K562 (cell line): ENCODE data around the gene LPIN1. TPM values are rescaled to one million over a fixed set of nuclear protein-coding genes. Genes with fewer than 3 reads are reported as not detected.
A peak's percentile ranks its signal among the peaks of the same experiment; 100 is the strongest.

Source experiments
- ATF3 ChIP-seq, 2 experiments: fragments of 450-650 bp in 1 of 2; sonication (generic) in 1 of 2; formaldehyde crosslinking in 1 of 2; IDR thresholded peaks in 1 of 2; conservative IDR thresholded peaks in 1 of 2; 2 replicates each; pipeline versions ENCODE4 v1.6.1 to v1.8.1; 2016 to 2023; ENCODE audit warnings: mild to moderate bottlenecking in 2 of 2, moderate library complexity in 2 of 2, inconsistent platforms in 1 of 2, missing genetic modification reagents in 1 of 2
- DPF2 ChIP-seq: fragments of 450-650 bp; IDR thresholded peaks from 2 replicates; pipeline ENCODE4 v1.6.1; 2016
- HEY1 ChIP-seq: fragments of 250-450 bp; sonication (Bioruptor Pico); IDR thresholded peaks from 2 replicates; pipeline ENCODE4 v1.5.0; 2020; ENCODE audit warnings: mild to moderate bottlenecking, moderate library complexity, borderline replicate concordance
- HMGN3 ChIP-seq: IDR thresholded peaks from 2 replicates; pipeline ENCODE4 v1.6.1; 2011; ENCODE audit warnings: borderline replicate concordance, low read depth, mild to moderate bottlenecking, mixed read lengths, low read length; ENCODE audit not compliant: insufficient read length; ENCODE audit errors: extremely low read depth
- MECOM ChIP-seq: fragments of 250-450 bp; sonication (Bioruptor Pico); IDR thresholded peaks from 2 replicates; pipeline ENCODE4 v1.8.0; 2022; ENCODE audit warnings: inconsistent platforms
- MEF2D ChIP-seq: conservative IDR thresholded peaks from 2 replicates; pipeline ENCODE4 v1.6.1; 2016; ENCODE audit warnings: low read depth, missing genetic modification characterization, missing compliant biosample characterization
- MLLT1 ChIP-seq, 2 experiments: fragments of 450-650 bp; IDR thresholded peaks; 2 replicates each; pipeline ENCODE4 v1.6.1; 2016
- NR2C1 ChIP-seq, 2 experiments: fragments of 450-650 bp; IDR thresholded peaks; 2 replicates each; pipeline ENCODE4 v1.6.1; 2017; ENCODE audit warnings: mild to moderate bottlenecking in 2 of 2, antibody characterized with exemption in 1 of 2, inconsistent platforms in 1 of 2, missing compliant biosample characterization in 1 of 2, missing genetic modification characterization in 1 of 2
- PRPF4 ChIP-seq: fragments of 200-400 bp; formaldehyde crosslinking; IDR thresholded peaks from one replicate; pipeline ENCODE4 v1.6.1; 2017; ENCODE audit warnings: low read length, low read depth, mild to moderate bottlenecking; ENCODE audit not compliant: insufficient read depth, poor library complexity, severe bottlenecking
- SOX6 ChIP-seq: fragments of 450-650 bp; IDR thresholded peaks from 2 replicates; pipeline ENCODE4 v1.6.1; 2014; ENCODE audit warnings: mild to moderate bottlenecking
- TEAD1 ChIP-seq, 2 experiments: fragments of 450-650 bp in 1 of 2; sonication (generic) in 1 of 2; formaldehyde crosslinking; IDR thresholded peaks; 2 replicates each; pipeline versions ENCODE4 v1.4.0 to v1.8.0; 2020 to 2022; ENCODE audit warnings: mild to moderate bottlenecking in 2 of 2, missing genetic modification reagents in 1 of 2
- TRIM28 ChIP-seq: fragments of 450-650 bp; IDR thresholded peaks from 2 replicates; pipeline ENCODE4 v1.6.1; 2017
- ZFX ChIP-seq: sonication (generic); formaldehyde crosslinking; IDR thresholded peaks from 2 replicates; pipeline ENCODE4 v1.8.0; 2022; ENCODE audit warnings: mild to moderate bottlenecking, missing genetic modification reagents, moderate library complexity
- ZNF175 ChIP-seq: fragments of 200-800 bp; sonication (Bioruptor generic); IDR thresholded peaks from 2 replicates; pipeline ENCODE4 v1.6.1; 2016; ENCODE audit warnings: low read depth, mild to moderate bottlenecking, missing genetic modification characterization, missing compliant biosample characterization
- ZNF24 ChIP-seq: fragments of 450-650 bp; IDR thresholded peaks from 2 replicates; pipeline ENCODE4 v1.6.1; 2016
- ZNF318 ChIP-seq, 2 experiments: fragments of 450-650 bp; IDR thresholded peaks; 2 replicates each; pipeline ENCODE4 v1.6.1; 2016; ENCODE audit warnings: mild to moderate bottlenecking in 2 of 2, borderline replicate concordance in 1 of 2, low read depth in 1 of 2, moderate library complexity in 1 of 2
- polyA plus RNA-seq, 8 experiments: library from polyadenylated mRNA; depleted of rRNA in 4 of 8; stranded (reverse) in 5 of 8; unstranded in 3 of 8; fragments of >200 nt; fragmentation: Nextera tagmentation in 2 of 8; fragmentation: Illumina TruSeq in 1 of 8; extraction: Ambion mirVana in 2 of 8; extraction: Trizol in 1 of 8; gene quantifications; 2 replicates each; pipeline versions ENCODE4 v1.2.1 to v1.2.3, GENCODE V29; 2011 to 2014; ENCODE audit warnings: inconsistent platforms in 1 of 8, missing spikeins in 1 of 8
- total RNA-seq, 7 experiments: library from RNA; depleted of rRNA in 6 of 7; stranded (reverse); fragments of >200 nt in 6 of 7; fragmentation: Illumina TruSeq in 2 of 7; extraction: Trizol in 2 of 7; gene quantifications; 2 replicates each; pipeline versions ENCODE4 v1.2.1 to v1.2.3, GENCODE V29; 2011 to 2021; ENCODE audit warnings: low replicate concordance in 1 of 7

The LPIN1 gene
- total and polyA plus RNA-seq, 9 of the 15 experiments (the other 6 are each of a cell fraction or from before 2014, with no cell fraction given) = 9.2 to 84.0 (median 27.8) TPM

- peak in 1 of 2 experiments; percentile 31; a peak in 1 of 4 replicates for TF ChIP-seq MLLT1 (IDR thresholded peaks at IDR 0.05)
- peak in 1 of 2 experiments; percentile 96; a peak in 2 of 4 replicates for TF ChIP-seq ZNF318 (IDR thresholded peaks at IDR 0.05; ENCODE audit: borderline replicate concordance in 1 of 2, low read depth in 1 of 2)
- peak; percentile 93 for TF ChIP-seq TRIM28
- peak; percentile 58; the same call in 1 of the 2 replicates for TF ChIP-seq ZNF175 (CRISPR knock-in tag)
- TF ChIP-seq TEAD1 (CRISPR knock-in tag; IDR thresholded peaks at IDR 0.05) = peak in 1 of 2 experiments; percentile 64; a peak in 2 of 4 replicates
- peak; percentile 96 for TF ChIP-seq DPF2
- peak; percentile 75; the same call in 1 of the 2 replicates for TF ChIP-seq MEF2D (tag)
- TF ChIP-seq NR2C1 (IDR thresholded peaks at IDR 0.05) = peak; percentile 52; the same call in 1 of the 2 replicates
- TF ChIP-seq NR2C1 (tag; IDR thresholded peaks at IDR 0.05) = peak; percentile 75
- no peak for TF ChIP-seq HEY1 (CRISPR knock-in tag)
- peak; percentile 61 for TF ChIP-seq ZFX (CRISPR knock-in tag)
- peak; percentile 92 for TF ChIP-seq HMGN3
- TF ChIP-seq SOX6 = peak; percentile 80
- no peak for TF ChIP-seq PRPF4
- peak; percentile 98 for TF ChIP-seq ATF3 (IDR thresholded peaks at IDR 0.05)
- peak; percentile 96 for TF ChIP-seq ATF3 (CRISPR knock-in tag; conservative IDR thresholded peaks at IDR 0.05)
- TF ChIP-seq MECOM = peak; percentile 90
- TF ChIP-seq ZNF24 = peak; percentile 88
Measured at GRCh38 chr2:11743846-11744553, 2.4 kb upstream of the LPIN1 start (continued).
